Measurements from ENCODE around the gene MEX3A. TPM values are rescaled to one million over a fixed set of nuclear protein-coding genes. Genes with fewer than 3 reads are reported as not detected.
A peak's percentile ranks its signal among the peaks of the same experiment; 100 is the strongest.

MEX3A gene
- total RNA-seq, 6 donors from 2014 or later = 0.26 to 2.0 (median 1.00) TPM; not detected in 1

- Histone ChIP-seq H3K9me3 (no peaks in the 10 kb centered on the region), H3K27me3 (no peaks in the 10 kb centered on the region), H3K27ac (no peak overlapping the region)
Observed at GRCh38 chr1:156108664-156109241, 26.5 kb upstream of the MEX3A start.

GRCh38 chr1:156108057-156108456 lies 25.8 kb upstream of the MEX3A start:
- 91 to 94% methylated on average over 3 of the region's 3 CpGs for WGBS, 2 donors
- Histone ChIP-seq H3K36me3 (no peaks in the 10 kb centered on the region), H3K9me3 (no peaks in the 10 kb centered on the region), H3K27me3 (no peaks in the 10 kb centered on the region), H3K27ac (peak overlapping the region in 2 of 4 donors; percentile 8 to 96), H3K4me3 (no peak overlapping the region), H3K4me1 (peaks cover 34 to 42% (median 40%) of the 10 kb centered on the region in 4 donors)
- no peak for TF ChIP-seq EP300 (IDR thresholded peaks at IDR 0.05)
- TF ChIP-seq POLR2AphosphoS5 (IDR thresholded peaks at IDR 0.05) = no peak
- no peak for TF ChIP-seq POLR2A (IDR thresholded peaks at IDR 0.05)
- TF ChIP-seq CTCF (IDR thresholded peaks at IDR 0.05) = no peak
- no peak for DNase-seq
- ATAC-seq (ENCODE audit: low FRiP score in 2 of 2) = no peak

More at GRCh38 chr1:156108664-156109241, 26.5 kb upstream of the MEX3A start:
- peaks cover 31 to 36% (median 35%) of the 10 kb centered on the region in 4 donors for H3K4me1 ChIP-seq
- H3K4me3 ChIP-seq = no peak overlapping the region
- no peak for ATAC-seq (ENCODE audit: low FRiP score in 2 of 2)
- WGBS, 2 donors = 92 to 96% methylated on average over 6 of the region's 6 CpGs
- no peak for TF ChIP-seq POLR2AphosphoS5 (IDR thresholded peaks at IDR 0.05)
- no peak for TF ChIP-seq EP300 (IDR thresholded peaks at IDR 0.05)
- no peak for TF ChIP-seq POLR2A (IDR thresholded peaks at IDR 0.05)
- TF ChIP-seq CTCF (IDR thresholded peaks at IDR 0.05) = no peak
- DNase-seq = no peak
- no peaks in the 10 kb centered on the region for H3K36me3 ChIP-seq

GRCh38 chr1:156106624-156107488 lies 24.6 kb upstream of the MEX3A start:
- no peaks in the 10 kb centered on the region for H3K36me3 ChIP-seq
- TF ChIP-seq POLR2AphosphoS5 (IDR thresholded peaks at IDR 0.05) = no peak
- TF ChIP-seq POLR2A (IDR thresholded peaks at IDR 0.05) = peak in 1 of 4 donors; percentile 13
- TF ChIP-seq CTCF (IDR thresholded peaks at IDR 0.05) = no peak
- no peaks in the 10 kb centered on the region for H3K9me3 ChIP-seq
- H3K4me1 ChIP-seq = peaks cover 45 to 53% (median 48%) of the 10 kb centered on the region in 4 donors
- no peaks in the 10 kb centered on the region for H3K27me3 ChIP-seq
- peak overlapping the region in 3 of 4 donors; percentile 33 to 41 (median 39) for H3K4me3 ChIP-seq
- 41 to 54% methylated on average over 10 to 14 of the region's 14 CpGs for WGBS, 2 donors
- DNase-seq (peak in 1 of 2 donors; percentile 29), ATAC-seq (ENCODE audit: low FRiP score in 2 of 2) (peak in 1 of 2 donors; percentile 1)
- H3K27ac ChIP-seq = peak overlapping the region; percentile 90 to 96 (median 92)

- Histone ChIP-seq H3K36me3 (no peaks in the 10 kb centered on the region), H3K9me3 (no peaks in the 10 kb centered on the region), H3K27me3 (no peaks in the 10 kb centered on the region), H3K4me3 (peak overlapping the region in 3 of 4 donors; percentile 33 to 41 (median 39)), H3K4me1 (peaks cover 45 to 63% (median 50%) of the 10 kb centered on the region in 4 donors), H3K27ac (peak overlapping the region; percentile 90 to 96 (median 92))
- TF ChIP-seq CTCF (IDR thresholded peaks at IDR 0.05) = peak in 1 of 6 experiments; percentile 23
- no peak for TF ChIP-seq POLR2AphosphoS5 (IDR thresholded peaks at IDR 0.05)
- TF ChIP-seq POLR2A (IDR thresholded peaks at IDR 0.05) = peak in 1 of 4 donors; percentile 21
- ATAC-seq (ENCODE audit: low FRiP score in 2 of 2) (peak; percentile 35 to 54), DNase-seq (peak in 1 of 2 donors; percentile 38)
- WGBS, 2 donors = 61 to 65% methylated on average over 11 of the region's 11 CpGs
Observed at GRCh38 chr1:156104861-156105832, 22.9 kb upstream of the MEX3A start.
